CD4-positive, alpha-beta T cell treated with Interleukin-6 at 100 ng/mL for 8 hours (primary cell): ENCODE results near the gene SYT1.

Experiments
- DNase-seq: peaks from one replicate; pipeline ENCODE4 v3.0.0-alpha.2; 2020; ENCODE audit warnings: mixed read lengths, low spot score

The SYT1 gene

GRCh38 chr12:78891646-78892353, 27.2 kb downstream of the SYT1 start:
- DNase-seq, result no peak

- DNase-seq, result no peak
Measured at GRCh38 chr12:78898416-78898815, 33.8 kb downstream of the SYT1 start.

- DNase-seq, result no peak
Measured at GRCh38 chr12:78914859-78915331, 50.3 kb downstream of the SYT1 start.

GRCh38 chr12:78916845-78917480, 52.4 kb downstream of the SYT1 start:
- DNase-seq, result no peak

GRCh38 chr12:78917513-78917912, 52.9 kb downstream of the SYT1 start:
- no peak for DNase-seq

GRCh38 chr12:78918268-78918667, 53.7 kb downstream of the SYT1 start:
- no peak for DNase-seq

GRCh38 chr12:78928200-78929074, 63.9 kb downstream of the SYT1 start:
- DNase-seq, result no peak

- DNase-seq, result no peak
Measured at GRCh38 chr12:78929075-78929418, 64.5 kb downstream of the SYT1 start.

GRCh38 chr12:78931466-78931990, 67.0 kb downstream of the SYT1 start:
- DNase-seq, result no peak

- no peak for DNase-seq
Measured at GRCh38 chr12:78933014-78933413, 68.4 kb downstream of the SYT1 start.

- no peak for DNase-seq
Measured at GRCh38 chr12:78938341-78939084, 73.9 kb downstream of the SYT1 start.

GRCh38 chr12:78949532-78949931, 85.0 kb downstream of the SYT1 start:
- DNase-seq, result no peak

- no peak for DNase-seq
Measured at GRCh38 chr12:78951803-78952551, 87.4 kb downstream of the SYT1 start.

- no peak for DNase-seq
Measured at GRCh38 chr12:78952552-78952929, 88.0 kb downstream of the SYT1 start.

GRCh38 chr12:78958941-78959340, 94.4 kb downstream of the SYT1 start:
- DNase-seq, result no peak

- DNase-seq, result no peak
Measured at GRCh38 chr12:78959556-78959955, 95.0 kb downstream of the SYT1 start.

- no peak for DNase-seq
Measured at GRCh38 chr12:78961171-78961570, 96.6 kb downstream of the SYT1 start.

GRCh38 chr12:78963439-78964227, 99.1 kb downstream of the SYT1 start:
- DNase-seq, result no peak

GRCh38 chr12:78964521-78964920, 99.9 kb downstream of the SYT1 start:
- DNase-seq, result no peak

GRCh38 chr12:78966062-78966461, 101.5 kb downstream of the SYT1 start:
- no peak for DNase-seq
